ENCODE results near the gene STK25. TPM values are rescaled to one million over a fixed set of nuclear protein-coding genes. Genes with fewer than 3 reads are reported as not detected.

Gene STK25
- total and polyA plus RNA-seq, 2 donors: 102 to 166 TPM

GRCh38 chr2:241489733-241490680 lies 18.4 kb downstream of the STK25 start:
- Histone ChIP-seq H3K4me1 (ENCODE audit: insufficient read depth) (no peaks in the 10 kb centered on the region), H3K27ac (ENCODE audit: low read depth) (no peak overlapping the region), H3K4me3 (ENCODE audit: low read depth, low read length) (no peak overlapping the region), H3K36me3 (ENCODE audit: insufficient read depth) (no peaks in the 10 kb centered on the region)
- WGBS: 82% methylated on average over 15 of the region's 15 CpGs
- DNase-seq (ENCODE audit: extremely low spot score): no peak

- WGBS: 87% methylated on average over 3 of the region's 3 CpGs
Observed at GRCh38 chr2:241489088-241489487, 19.3 kb downstream of the STK25 start.

GRCh38 chr2:241485172-241485911 lies 23.0 kb downstream of the STK25 start:
- H3K4me1 ChIP-seq (ENCODE audit: insufficient read depth): no peaks in the 10 kb centered on the region
- WGBS: 89% methylated on average over 1 of the region's 1 CpG
- H3K27ac ChIP-seq (ENCODE audit: low read depth): no peak overlapping the region
- no peak overlapping the region for H3K4me3 ChIP-seq (ENCODE audit: low read depth, low read length)
- DNase-seq (ENCODE audit: extremely low spot score): no peak
- H3K36me3 ChIP-seq (ENCODE audit: insufficient read depth): no peaks in the 10 kb centered on the region

More at GRCh38 chr2:241489088-241489487, 19.3 kb downstream of the STK25 start:
- Histone ChIP-seq H3K27ac (ENCODE audit: low read depth) (no peak overlapping the region), H3K4me1 (ENCODE audit: insufficient read depth) (no peaks in the 10 kb centered on the region), H3K4me3 (ENCODE audit: low read depth, low read length) (no peak overlapping the region), H3K36me3 (ENCODE audit: insufficient read depth) (no peaks in the 10 kb centered on the region)
- no peak for DNase-seq (ENCODE audit: extremely low spot score)

GRCh38 chr2:241483305-241483704 lies 25.1 kb downstream of the STK25 start:
- Histone ChIP-seq H3K4me1 (ENCODE audit: insufficient read depth) (no peaks in the 10 kb centered on the region), H3K27ac (ENCODE audit: low read depth) (no peak overlapping the region), H3K36me3 (ENCODE audit: insufficient read depth) (no peaks in the 10 kb centered on the region), H3K4me3 (ENCODE audit: low read depth, low read length) (no peak overlapping the region)
- DNase-seq (ENCODE audit: extremely low spot score): no peak
- 91% methylated on average over 9 of the region's 9 CpGs for WGBS

- H3K4me3 ChIP-seq (ENCODE audit: low read depth, low read length): no peak overlapping the region
- H3K27ac ChIP-seq (ENCODE audit: low read depth): no peak overlapping the region
- H3K4me1 ChIP-seq (ENCODE audit: insufficient read depth): no peaks in the 10 kb centered on the region
- 82% methylated on average over 20 of the region's 20 CpGs for whole genome bisulfite sequencing
- H3K36me3 ChIP-seq (ENCODE audit: insufficient read depth): peaks cover 2% of the 10 kb centered on the region
- DNase-seq (ENCODE audit: extremely low spot score): no peak
Observed at GRCh38 chr2:241482126-241482955, 26.0 kb downstream of the STK25 start.

GRCh38 chr2:241481687-241482086 lies 26.7 kb downstream of the STK25 start:
- peaks cover 2% of the 10 kb centered on the region for H3K36me3 ChIP-seq (ENCODE audit: insufficient read depth)
- DNase-seq (ENCODE audit: extremely low spot score): no peak
- no peaks in the 10 kb centered on the region for H3K4me1 ChIP-seq (ENCODE audit: insufficient read depth)
- no peak overlapping the region for H3K4me3 ChIP-seq (ENCODE audit: low read depth, low read length)
- H3K27ac ChIP-seq (ENCODE audit: low read depth): no peak overlapping the region
- WGBS: 100% methylated on average over 1 of the region's 1 CpG

- Histone ChIP-seq H3K27ac (ENCODE audit: low read depth) (no peak overlapping the region), H3K36me3 (ENCODE audit: insufficient read depth) (peaks cover 2% of the 10 kb centered on the region), H3K4me3 (ENCODE audit: low read depth, low read length) (no peak overlapping the region), H3K4me1 (ENCODE audit: insufficient read depth) (no peaks in the 10 kb centered on the region)
- DNase-seq (ENCODE audit: extremely low spot score): no peak
- WGBS: 89% methylated on average over 18 of the region's 18 CpGs
Observed at GRCh38 chr2:241479026-241479898, 29.1 kb downstream of the STK25 start.

GRCh38 chr2:241478166-241478565 lies 30.2 kb downstream of the STK25 start:
- no peak for DNase-seq (ENCODE audit: extremely low spot score)
- 89% methylated on average over 8 of the region's 8 CpGs for WGBS
- no peaks in the 10 kb centered on the region for H3K4me1 ChIP-seq (ENCODE audit: insufficient read depth)
- no peak overlapping the region for H3K27ac ChIP-seq (ENCODE audit: low read depth)
- H3K36me3 ChIP-seq (ENCODE audit: insufficient read depth): peaks cover 2% of the 10 kb centered on the region
- no peak overlapping the region for H3K4me3 ChIP-seq (ENCODE audit: low read depth, low read length)

- DNase-seq (ENCODE audit: extremely low spot score): no peak
Observed at GRCh38 chr2:241475267-241475666, 33.1 kb downstream of the STK25 start.

GRCh38 chr2:241473399-241473798 lies 35.0 kb downstream of the STK25 start:
- Histone ChIP-seq H3K36me3 (ENCODE audit: insufficient read depth) (peaks cover 2% of the 10 kb centered on the region), H3K4me1 (ENCODE audit: insufficient read depth) (no peaks in the 10 kb centered on the region), H3K27ac (ENCODE audit: low read depth) (no peak overlapping the region), H3K4me3 (ENCODE audit: low read depth, low read length) (no peak overlapping the region)
- DNase-seq (ENCODE audit: extremely low spot score): no peak
- 93% methylated on average over 3 of the region's 3 CpGs for WGBS

More at GRCh38 chr2:241475267-241475666, 33.1 kb downstream of the STK25 start:
- Histone ChIP-seq H3K36me3 (ENCODE audit: insufficient read depth) (peaks cover 2% of the 10 kb centered on the region), H3K27ac (ENCODE audit: low read depth) (no peak overlapping the region), H3K4me1 (ENCODE audit: insufficient read depth) (no peaks in the 10 kb centered on the region), H3K4me3 (ENCODE audit: low read depth, low read length) (no peak overlapping the region)
- 91% methylated on average over 3 of the region's 3 CpGs for WGBS

GRCh38 chr2:241469746-241470145 lies 38.6 kb downstream of the STK25 start:
- Histone ChIP-seq H3K36me3 (ENCODE audit: insufficient read depth) (no peaks in the 10 kb centered on the region), H3K27ac (ENCODE audit: low read depth) (no peak overlapping the region), H3K4me3 (ENCODE audit: low read depth, low read length) (no peak overlapping the region), H3K4me1 (ENCODE audit: insufficient read depth) (no peaks in the 10 kb centered on the region)
- 85% methylated on average over 2 of the region's 2 CpGs for WGBS
- DNase-seq (ENCODE audit: extremely low spot score): no peak

- Histone ChIP-seq H3K27ac (ENCODE audit: low read depth) (no peak overlapping the region), H3K36me3 (ENCODE audit: insufficient read depth) (no peaks in the 10 kb centered on the region), H3K4me1 (ENCODE audit: insufficient read depth) (no peaks in the 10 kb centered on the region), H3K4me3 (ENCODE audit: low read depth, low read length) (no peak overlapping the region)
- 87% methylated on average over 2 of the region's 2 CpGs for WGBS
- no peak for DNase-seq (ENCODE audit: extremely low spot score)
Observed at GRCh38 chr2:241468476-241468781, 40.0 kb downstream of the STK25 start.
